Stimulated activated CD4-positive, alpha-beta T cell treated with anti-CD3 and anti-CD28 coated beads, Interleukin-1b, Interleukin-23, amount 100 ng/mL, for 1 hour (primary cell): Measurements from ENCODE around the gene NEDD1.

Experiments used
- DNase-seq, 2 donors: peaks; one replicate each; pipeline ENCODE4 v3.0.0-alpha.2; 2020; ENCODE audit warnings: low read depth in 2 of 2

The NEDD1 gene, protein sequence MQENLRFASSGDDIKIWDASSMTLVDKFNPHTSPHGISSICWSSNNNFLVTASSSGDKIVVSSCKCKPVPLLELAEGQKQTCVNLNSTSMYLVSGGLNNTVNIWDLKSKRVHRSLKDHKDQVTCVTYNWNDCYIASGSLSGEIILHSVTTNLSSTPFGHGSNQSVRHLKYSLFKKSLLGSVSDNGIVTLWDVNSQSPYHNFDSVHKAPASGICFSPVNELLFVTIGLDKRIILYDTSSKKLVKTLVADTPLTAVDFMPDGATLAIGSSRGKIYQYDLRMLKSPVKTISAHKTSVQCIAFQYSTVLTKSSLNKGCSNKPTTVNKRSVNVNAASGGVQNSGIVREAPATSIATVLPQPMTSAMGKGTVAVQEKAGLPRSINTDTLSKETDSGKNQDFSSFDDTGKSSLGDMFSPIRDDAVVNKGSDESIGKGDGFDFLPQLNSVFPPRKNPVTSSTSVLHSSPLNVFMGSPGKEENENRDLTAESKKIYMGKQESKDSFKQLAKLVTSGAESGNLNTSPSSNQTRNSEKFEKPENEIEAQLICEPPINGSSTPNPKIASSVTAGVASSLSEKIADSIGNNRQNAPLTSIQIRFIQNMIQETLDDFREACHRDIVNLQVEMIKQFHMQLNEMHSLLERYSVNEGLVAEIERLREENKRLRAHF

DNA sequence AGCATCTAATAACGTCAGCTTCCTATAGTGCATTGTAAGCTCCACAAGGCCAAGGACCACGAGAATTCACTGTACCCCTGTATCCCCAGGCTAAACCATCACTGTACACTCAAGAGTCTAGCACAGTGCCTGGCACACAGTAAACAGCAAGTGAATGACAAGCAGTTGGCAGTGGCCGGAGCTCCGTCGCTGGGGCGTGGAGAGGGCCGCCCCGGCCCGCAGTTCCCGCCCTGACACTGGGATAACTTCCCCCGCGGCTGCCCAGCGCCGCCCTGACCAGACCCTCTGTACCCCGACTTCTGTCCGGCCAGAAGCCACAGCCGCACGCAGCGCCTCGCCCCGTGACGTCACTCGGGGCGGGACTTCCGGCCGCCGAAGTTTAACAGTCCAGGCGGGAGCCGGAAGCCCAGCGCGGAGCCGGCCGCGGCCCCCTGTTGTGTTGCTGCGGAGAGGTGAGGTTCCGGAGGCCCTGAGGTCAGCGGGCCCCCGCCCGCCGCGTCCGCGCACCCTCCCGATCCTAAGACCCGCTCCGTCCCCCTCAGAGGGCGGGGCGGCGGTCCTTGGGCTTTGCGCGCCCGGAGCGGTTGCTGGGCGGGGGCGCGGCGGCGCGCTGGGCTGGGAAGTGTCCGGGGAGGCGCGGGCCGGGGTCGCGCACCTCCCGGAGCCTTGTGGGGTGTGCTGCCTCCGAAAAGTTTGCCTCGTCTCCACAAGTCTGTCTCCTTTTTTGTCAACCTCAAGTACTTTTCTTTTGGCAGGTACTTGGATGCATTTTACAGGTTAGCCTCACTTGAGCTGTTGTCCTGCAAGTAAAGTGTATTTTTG lies at the start of gene NEDD1:
Gene NEDD1, plus strand, starts transcription at position 409 of the 822 bp plus-strand sequence. CDS start 2,503 bp downstream, outside the sequence.
- peak; percentile 48 to 72 for DNase-seq

DNA sequence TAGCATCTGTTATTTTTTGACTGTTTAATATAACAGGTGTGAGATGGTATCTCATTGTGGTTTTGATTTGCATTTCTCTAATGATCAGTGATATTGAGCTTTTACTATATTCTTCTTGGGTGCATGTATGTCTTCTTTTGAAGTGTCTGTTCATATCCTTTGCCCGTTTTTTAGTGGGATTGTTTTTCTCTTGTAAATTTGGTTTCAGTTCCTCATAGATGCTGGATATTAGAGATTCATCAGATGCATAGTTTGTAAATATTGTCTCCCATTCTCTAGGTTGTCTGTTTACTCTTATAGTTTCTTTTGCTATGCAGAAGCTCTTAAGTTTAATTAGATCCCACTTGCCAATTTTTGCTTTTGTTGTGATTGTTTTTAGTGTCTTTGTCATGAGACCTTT lies 48.9 kb upstream of the NEDD1 start:
- no peak for DNase-seq

DNA sequence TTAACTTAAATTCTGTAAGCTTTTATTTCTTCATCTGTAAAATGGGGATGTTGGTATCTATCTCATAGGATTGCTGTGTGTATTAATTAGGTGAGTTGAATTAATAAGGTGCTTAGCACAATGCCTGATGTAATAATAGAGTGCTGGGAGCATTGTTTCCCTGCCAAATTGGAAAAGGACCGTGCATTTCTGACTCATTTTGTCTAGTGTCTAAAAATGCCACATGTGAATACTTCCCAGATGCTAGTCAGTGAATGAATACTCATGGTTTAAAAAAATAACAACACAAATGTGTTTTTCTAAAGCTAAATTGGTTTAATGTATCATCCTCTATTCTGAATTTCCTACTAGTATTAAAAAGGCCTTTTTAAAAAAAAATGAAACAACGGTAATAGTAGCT lies 45.4 kb upstream of the NEDD1 start:
- DNase-seq: no peak

DNA sequence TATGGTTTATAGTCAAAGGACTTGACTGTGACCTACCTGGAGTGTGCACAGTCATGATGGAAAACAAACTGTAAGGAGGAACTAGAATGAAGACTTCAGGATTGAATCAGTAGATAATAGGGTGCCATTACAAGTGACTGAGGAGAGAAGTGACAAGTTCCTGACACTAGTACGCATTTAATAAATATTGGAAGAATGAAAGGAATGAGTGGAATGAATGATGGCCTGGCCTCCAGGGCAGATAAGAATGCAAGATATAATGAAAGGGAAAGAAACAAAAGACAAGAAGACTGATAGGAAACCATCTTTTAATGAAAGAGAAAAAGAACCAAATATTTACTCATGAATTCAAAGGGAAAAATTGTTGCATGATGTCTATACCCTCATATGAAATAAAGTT lies 44.7 kb upstream of the NEDD1 start:
- DNase-seq: no peak

DNA sequence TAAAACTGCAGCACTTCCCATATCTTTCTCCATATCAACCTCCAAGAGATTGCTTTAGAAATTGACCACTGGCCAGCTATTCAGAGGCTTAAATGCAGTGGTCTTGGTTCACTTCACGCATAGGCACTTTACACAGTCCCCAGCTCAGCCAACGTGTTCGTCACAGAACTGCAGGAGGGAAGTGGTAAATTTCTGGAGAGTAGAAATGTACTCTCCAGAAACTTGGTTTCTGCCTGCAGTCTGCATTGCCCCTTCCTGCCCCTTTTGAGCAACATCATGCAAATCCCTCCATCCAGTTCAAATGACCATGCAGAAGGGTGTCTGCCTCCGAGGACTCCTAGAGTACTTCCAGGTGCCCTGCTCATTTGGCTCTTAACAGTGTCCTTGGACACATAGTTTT lies 42.7 kb upstream of the NEDD1 start:
- DNase-seq: no peak

DNA sequence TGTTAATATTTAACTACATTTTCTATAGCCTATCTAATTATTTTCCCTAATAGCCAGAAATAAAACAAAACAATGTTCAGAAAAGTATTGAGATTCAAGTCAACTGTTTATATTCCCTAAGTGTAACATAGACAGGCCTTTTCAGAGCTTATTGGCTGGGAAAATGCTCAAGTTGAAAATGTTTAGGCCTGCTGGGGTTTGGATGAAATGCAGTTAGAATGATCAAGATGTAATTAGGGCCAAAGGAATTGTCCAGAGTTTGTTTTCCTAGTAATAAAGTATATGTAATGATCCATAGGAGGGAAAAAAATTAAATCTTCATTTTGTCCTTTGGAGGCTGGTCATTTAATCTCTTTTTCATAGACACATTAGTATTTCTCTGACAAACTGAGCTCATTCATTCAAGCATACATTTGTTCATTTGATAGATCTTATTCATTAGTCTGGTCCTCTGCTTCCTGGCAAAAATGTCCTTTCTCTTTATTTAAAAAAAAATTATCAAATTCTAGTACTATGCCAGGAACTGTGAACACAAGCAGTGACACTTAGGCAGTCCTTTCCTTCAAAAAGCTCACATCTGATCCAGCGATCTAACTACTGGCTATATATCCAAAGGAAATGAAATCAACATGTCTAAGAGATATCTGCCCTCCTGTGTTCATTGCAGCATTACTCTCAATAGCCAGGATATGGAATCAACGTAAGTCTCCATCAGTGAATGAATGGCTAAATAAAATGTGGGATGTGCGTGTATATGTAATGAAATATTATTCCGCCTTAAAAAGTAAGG lies 40.1 kb upstream of the NEDD1 start:
- DNase-seq: no peak

DNA sequence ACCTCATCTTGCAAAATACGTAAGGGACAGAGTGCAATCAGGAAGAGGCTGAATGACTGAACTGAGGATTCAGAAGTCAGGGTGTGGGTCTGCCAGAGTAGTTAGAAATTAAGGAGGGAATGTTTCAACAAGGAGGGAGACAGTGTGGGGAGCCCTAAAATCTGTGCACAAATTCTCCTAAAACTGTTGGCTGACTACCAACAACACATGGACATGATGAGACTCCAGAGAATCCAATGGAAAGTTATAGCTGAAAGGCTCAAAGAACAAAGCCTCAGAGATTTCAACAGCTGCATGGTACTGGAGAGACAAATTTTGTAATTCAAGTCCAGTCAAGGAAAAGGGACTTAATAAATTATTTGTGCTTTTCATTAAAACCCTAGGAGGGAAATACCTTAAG lies 36.1 kb upstream of the NEDD1 start:
- no peak for DNase-seq

DNA sequence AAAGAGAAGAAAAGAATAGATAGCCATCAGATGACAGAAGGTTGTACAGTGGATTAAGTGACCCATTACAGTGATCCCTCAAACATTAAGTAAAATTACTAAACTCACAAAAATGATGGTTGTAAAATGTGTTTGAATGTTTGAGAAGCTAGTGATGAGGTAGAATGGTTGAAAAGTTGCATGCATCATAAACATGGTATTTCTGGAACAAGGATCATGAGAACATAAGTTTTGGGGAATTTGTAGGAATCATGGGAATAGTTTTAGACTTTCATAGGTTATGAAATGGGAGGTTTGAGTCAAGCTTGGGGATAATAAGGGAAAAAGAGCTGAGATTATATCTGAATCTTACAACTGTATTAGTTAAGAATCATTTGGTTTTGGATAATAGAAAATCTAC lies 34.1 kb upstream of the NEDD1 start:
- DNase-seq: no peak

DNA sequence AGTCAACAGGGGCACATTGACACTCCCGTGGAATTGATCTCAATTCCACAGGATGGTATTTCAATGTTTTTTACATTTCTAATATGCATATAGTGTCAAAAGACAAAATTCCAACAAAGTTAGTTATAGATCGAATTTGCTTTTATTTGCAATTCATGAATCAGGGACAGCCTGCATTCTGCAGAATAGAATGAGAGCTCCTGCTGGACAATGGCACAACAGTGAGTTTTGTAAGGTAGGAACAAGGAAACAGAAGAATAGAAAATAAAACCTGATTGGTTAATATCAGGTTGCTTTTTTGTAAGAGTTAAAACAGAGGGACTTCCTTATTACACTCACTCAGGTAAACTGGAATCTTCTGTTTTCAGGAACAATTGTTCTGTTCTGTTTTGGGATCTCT lies 32.8 kb upstream of the NEDD1 start:
- DNase-seq: no peak

DNA sequence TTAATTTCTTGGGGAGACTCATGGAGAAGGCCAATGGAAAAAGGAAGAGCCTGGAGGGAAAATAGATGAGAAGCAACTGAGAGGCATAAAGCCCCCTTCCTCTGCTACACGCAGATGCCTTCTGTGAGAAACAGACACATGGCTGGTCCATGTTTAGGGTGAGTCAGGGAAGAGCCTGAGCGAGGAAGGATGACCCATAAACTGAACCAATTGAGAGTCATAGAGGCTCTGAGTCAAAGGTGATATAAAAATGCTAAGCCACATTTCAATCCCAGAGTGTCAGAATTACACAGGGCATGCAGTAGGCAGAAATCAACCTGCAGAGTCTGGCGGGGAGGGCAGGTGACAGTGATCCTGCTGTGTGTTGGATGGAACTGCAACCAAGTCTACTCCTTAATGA lies 30.1 kb upstream of the NEDD1 start:
- no peak for DNase-seq

DNA sequence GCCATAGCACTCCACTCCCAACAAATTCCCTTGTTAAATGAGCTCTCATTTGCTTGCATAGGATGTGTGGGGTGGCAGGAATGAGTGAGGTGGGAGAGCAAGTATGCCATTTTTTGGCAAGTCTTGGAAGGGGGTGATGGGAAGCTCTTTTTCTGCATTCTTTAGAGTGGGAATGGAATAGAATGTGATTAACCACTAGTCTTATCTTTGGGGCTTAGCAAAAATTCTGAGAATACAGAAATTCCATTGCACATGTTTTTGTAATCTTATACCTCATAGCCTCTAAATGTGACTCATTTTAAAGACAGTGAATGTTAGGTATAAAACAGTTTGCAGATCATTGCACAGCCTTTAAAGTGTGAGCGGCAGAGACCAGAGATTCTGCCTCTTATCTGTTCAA lies 28.4 kb upstream of the NEDD1 start:
- DNase-seq: no peak

DNA sequence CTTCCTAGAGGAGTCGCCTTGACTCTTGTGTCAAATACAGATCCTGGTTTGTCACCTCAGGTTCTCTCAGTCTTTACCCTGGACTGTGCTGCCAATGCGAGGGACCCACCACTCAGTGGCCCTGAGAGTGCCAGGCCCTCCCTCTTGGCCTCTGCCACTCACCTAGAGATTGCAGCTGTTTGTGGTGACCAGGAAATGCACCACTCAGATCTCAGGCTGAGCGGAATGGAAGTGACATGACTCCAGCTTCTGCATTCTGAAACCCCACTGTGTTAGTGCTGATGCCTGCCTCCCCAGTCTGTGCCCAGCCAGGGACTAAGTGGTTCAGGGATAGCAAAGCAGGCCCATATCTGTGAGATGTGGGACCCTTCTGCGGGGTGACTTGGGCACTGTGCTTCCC lies 27.8 kb upstream of the NEDD1 start:
- DNase-seq: no peak

DNA sequence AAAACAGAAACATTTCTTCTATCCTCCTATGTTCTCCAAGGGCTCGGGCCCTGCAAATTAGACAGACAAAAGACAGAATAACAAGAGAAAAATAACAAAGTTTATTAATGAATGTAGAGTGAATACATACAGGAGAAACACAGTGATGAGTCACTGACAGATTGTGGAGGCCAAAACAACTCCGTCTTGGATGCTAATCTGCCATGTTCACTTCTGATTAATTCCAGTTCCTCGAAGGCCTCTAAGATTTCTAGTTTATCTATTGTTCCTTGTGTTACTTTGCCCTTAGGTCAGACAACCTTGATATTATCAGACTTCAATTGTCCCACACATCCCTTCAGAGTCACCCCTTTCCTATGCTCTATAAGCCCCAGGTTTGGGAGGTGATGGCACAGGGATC lies 26.8 kb upstream of the NEDD1 start:
- DNase-seq: no peak

DNA sequence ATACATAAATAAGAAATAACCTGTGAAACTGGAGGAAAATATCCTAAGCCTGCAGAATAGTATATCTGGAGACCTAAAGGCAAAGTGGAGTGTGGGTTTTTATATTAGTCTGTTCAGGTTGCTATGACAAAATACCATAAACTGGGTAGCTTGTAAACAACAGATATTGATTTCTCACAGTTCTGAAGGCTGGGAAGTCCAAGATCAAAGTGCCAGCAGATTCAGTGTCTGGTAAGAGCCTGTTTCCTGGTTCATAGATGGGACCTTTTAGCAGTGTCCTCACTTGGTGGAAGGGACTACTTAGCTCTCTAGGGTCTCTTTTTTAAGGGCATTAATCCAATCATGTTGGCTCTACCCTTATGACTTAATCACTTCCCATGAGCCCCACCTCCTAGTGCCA lies 25.4 kb upstream of the NEDD1 start:
- DNase-seq: no peak

DNA sequence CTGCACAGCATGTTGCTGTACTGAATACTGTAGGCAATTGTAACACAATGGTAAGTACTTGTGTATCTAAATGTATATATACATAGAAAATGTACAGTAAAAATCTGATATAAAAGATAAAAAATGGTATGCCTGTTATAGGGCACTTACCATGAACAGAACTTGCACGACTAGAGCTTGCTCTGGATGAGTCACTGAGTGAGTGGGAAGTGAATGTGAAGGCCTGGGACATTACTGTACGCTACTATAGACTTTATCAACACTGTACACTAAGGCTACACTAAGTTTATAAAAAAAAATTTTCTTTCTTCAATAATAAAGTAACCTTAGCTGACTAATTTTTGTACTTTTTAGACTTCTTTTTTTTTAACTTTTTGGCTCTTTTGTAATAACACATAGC lies 24.2 kb upstream of the NEDD1 start:
- no peak for DNase-seq

DNA sequence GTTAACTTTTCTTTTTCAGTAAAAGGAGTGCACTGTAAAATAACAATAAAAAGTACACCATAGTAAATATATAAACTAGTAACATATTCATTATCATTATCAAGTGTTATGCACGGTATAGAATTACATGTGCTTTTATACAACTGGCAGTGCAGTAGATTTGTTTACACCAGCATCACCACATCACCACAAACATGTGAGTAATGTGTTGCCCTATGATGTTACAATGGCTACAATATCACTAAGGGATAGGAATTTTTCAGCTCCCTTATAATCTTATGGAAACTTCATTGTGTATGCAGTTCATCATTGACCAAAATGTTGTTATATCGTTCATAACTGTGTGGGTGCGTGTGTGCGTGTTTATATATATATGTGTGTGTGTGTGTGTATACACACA lies 23.5 kb upstream of the NEDD1 start:
- DNase-seq: no peak

DNA sequence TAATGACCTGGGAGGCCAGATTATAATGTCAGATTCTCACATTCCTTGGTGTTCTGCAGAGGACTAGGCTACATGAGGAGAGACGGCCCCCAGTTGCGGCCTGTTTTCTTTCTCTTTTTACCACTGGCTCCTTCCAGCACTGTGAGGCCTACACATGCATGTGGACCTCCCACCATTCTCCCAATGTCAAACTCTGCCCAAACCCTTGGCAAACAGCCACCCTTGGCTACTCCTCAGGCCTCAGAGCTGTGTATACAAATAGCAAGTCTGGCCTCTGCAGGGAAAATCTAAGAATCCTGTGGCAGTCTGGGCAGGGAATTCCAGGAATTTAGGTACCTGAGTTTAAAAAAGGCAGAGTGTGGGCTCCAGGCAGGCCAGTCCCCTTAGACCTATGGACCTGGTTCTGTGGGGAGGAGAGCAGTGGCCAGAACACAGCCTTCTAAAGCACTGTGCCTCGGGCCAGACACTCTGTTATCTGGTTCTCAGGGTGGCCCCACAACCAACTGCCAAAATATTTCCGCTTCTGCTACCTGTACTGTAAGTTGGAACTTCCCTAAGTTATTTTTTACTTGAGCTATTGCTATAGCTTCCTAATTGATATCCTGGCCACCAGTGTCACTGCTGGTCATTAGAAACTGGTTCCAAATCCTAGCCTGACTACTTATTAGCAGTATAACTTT lies 19.9 kb upstream of the NEDD1 start:
- DNase-seq: no peak

DNA sequence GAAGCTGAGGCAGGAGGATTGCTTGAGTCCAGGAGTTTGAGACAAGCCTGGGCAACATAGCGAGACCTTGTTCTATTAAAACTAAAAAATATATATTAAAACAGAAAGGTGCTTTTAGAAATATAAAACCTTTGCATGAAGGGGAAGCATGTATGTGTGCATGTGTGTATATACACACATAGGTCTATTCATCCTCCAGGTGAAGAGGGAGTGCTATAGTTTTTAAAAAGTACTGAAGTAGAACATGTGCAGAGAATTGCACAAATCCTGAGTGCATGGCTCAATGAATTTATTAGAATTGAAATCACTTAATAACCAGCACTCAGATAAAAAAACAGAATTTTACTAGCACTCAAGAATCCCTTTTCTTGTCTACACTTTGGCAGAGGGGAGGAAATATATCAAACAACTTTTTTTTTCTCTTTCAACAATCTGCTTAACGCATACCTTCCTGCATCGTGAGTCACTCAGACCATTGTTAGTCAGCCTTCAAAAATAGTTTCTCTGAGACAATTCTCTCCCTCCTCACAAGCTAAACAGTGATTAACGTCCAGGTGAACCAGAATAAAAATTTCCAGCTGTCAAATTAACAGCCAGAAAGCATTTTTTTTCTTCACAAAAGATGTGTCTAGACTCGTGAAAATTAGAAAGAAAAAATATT lies 17.7 kb upstream of the NEDD1 start:
- no peak for DNase-seq

DNA sequence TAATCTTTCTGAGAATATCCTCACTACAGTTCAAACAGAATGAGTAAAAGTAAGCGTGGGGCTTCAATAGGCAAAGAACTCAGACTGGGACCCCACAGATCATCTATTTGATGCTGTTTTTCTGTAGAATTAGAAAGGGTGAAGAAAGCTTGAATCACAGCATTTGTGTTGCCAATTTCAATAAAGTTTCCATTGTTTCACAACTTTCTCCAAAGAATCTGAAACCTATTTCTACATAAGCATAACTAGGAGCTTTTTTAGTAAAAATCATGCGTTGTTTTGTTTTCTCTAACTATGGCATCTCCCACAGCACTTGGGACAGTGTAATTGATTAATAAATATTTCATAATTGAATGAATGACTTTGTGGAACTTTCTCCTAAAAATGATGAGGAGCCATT lies 16.7 kb upstream of the NEDD1 start:
- DNase-seq: no peak

DNA sequence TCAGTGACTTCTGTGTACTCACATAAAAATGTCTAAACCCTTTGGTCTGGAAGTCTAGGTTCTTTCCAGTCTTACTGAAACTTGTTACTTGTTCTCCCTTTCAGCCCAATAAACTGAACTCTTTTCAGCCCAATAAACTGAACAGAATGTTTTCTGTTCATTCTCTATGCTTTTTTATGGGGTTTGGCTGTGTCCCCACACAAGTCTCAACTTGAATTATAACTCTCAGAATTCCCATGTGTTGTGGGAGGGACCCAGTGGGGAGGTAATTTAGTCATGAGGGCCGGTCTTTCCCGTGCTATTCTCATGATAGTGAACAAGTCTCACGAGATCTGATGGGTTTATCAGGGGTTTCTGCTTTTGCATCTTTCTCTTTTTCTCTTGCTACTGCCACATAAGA lies 15.0 kb upstream of the NEDD1 start:
- no peak for DNase-seq

DNA sequence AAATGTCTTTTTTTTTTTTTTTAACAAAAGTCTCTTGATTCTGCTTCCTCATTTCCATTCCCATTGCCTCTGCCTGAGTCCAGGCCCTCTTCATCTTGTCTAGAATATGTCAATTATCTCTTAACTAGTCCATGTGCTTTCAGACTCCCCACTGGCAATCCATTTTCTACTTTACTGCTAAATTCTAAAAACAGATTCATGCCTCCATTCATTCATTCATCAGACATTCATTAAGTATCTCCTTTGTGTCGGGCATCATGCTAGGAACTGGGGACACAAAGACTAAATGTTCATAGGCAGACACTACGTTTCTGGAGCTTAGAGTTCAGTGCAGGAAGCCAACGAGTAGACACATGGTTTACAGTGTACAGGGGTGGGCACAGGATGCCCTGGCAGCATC lies 9.6 kb upstream of the NEDD1 start:
- DNase-seq: no peak
